22Rv1 (cell line): ENCODE results near the gene CSF3.

ENCODE experiments used
- ZFX ChIP-seq: fragments of 450-650 bp; IDR thresholded peaks from 2 replicates; pipeline ENCODE4 v1.6.1; 2017; ENCODE audit warnings: antibody characterized with exemption, borderline replicate concordance
- TF ChIP-seq, protein P1 (sequence below): fragments of 450-650 bp; IDR thresholded peaks from 2 replicates; pipeline ENCODE4 v1.5.1; 2017; ENCODE audit warnings: mild to moderate bottlenecking

DNA sequence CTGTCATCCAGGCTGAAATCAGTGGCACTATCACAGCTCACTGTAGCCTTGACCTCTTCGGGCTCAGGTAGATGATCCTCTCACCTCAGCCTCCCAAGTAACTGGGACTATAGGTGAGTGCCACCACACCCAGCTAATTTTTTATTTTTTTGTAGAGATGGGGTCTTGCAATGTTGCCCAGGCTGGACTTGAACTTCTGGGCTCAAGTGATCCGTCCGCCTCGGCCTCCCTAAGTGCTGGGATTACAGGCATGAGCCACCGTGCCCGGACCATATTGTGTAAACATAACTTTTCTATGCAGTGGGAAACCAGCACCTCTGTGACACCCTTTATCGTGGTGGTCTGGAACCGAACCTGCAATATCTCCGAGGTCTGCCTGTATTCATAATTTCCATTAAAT is 11.2 kb upstream of the CSF3 start:
- TF ChIP-seq, protein P1, sequence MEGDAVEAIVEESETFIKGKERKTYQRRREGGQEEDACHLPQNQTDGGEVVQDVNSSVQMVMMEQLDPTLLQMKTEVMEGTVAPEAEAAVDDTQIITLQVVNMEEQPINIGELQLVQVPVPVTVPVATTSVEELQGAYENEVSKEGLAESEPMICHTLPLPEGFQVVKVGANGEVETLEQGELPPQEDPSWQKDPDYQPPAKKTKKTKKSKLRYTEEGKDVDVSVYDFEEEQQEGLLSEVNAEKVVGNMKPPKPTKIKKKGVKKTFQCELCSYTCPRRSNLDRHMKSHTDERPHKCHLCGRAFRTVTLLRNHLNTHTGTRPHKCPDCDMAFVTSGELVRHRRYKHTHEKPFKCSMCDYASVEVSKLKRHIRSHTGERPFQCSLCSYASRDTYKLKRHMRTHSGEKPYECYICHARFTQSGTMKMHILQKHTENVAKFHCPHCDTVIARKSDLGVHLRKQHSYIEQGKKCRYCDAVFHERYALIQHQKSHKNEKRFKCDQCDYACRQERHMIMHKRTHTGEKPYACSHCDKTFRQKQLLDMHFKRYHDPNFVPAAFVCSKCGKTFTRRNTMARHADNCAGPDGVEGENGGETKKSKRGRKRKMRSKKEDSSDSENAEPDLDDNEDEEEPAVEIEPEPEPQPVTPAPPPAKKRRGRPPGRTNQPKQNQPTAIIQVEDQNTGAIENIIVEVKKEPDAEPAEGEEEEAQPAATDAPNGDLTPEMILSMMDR, result no peak
- no peak for TF ChIP-seq ZFX
